Mesenchymal stem cell (in vitro differentiated cells and primary cell): ENCODE measurements around the gene POFUT2.

ENCODE experiments used
- DNase-seq: peaks from one replicate; pipeline ENCODE4 v3.0.0-alpha.2; 2013
- H2AFZ ChIP-seq: one replicate; pipeline ENCODE4 v1.6.1; 2013; ENCODE audit warnings: low read depth, mild to moderate bottlenecking, control low read depth, inconsistent platforms, low read length, moderate library complexity
- H2AK5ac ChIP-seq: 2 replicates; pipeline ENCODE4 v1.6.1; 2013; ENCODE audit warnings: low read length, moderate library complexity, mild to moderate bottlenecking, inconsistent platforms; ENCODE audit not compliant: severe bottlenecking
- H2BK120ac ChIP-seq: one replicate; pipeline ENCODE4 v1.6.1; 2013; ENCODE audit warnings: low read depth, mild to moderate bottlenecking, inconsistent platforms, low read length, moderate library complexity
- H2BK12ac ChIP-seq, 2 experiments: one replicate each; pipeline ENCODE4 v1.6.1; 2013; ENCODE audit warnings: inconsistent platforms in 2 of 2, low read length in 2 of 2, mild to moderate bottlenecking in 2 of 2, moderate library complexity in 2 of 2, control low read depth in 1 of 2
- H2BK15ac ChIP-seq: one replicate; pipeline ENCODE4 v1.6.1; 2013; ENCODE audit warnings: mild to moderate bottlenecking, low read depth, inconsistent platforms; ENCODE audit not compliant: poor library complexity, severe bottlenecking
- H2BK5ac ChIP-seq: 2 replicates; pipeline ENCODE4 v1.6.1; 2013; ENCODE audit warnings: low read depth, mild to moderate bottlenecking, low read length, control low read depth, inconsistent platforms; ENCODE audit not compliant: poor library complexity, severe bottlenecking
- H3K14ac ChIP-seq, 2 experiments: one replicate each; pipeline ENCODE4 v1.6.1; 2013; ENCODE audit warnings: inconsistent platforms in 2 of 2, low read length in 2 of 2, control low read depth in 1 of 2, mild to moderate bottlenecking in 1 of 2, moderate library complexity in 1 of 2
- H3K18ac ChIP-seq, 2 experiments: one replicate each; pipeline ENCODE4 v1.6.1; 2013; ENCODE audit warnings: inconsistent platforms in 2 of 2, low read length in 2 of 2, control low read depth in 1 of 2, low read depth in 1 of 2, mild to moderate bottlenecking in 1 of 2
- H3K23ac ChIP-seq, 2 experiments: one replicate each; pipeline ENCODE4 v1.6.1; 2013; ENCODE audit warnings: inconsistent platforms in 2 of 2, low read length in 2 of 2, mild to moderate bottlenecking in 2 of 2, moderate library complexity in 2 of 2, control low read depth in 1 of 2
- H3K27ac ChIP-seq: 2 replicates; pipeline ENCODE4 v1.5.1; 2013; ENCODE audit warnings: mild to moderate bottlenecking, moderate library complexity, low read length, control low read depth, inconsistent platforms; ENCODE audit not compliant: poor library complexity, severe bottlenecking
- H3K27me3 ChIP-seq, 2 experiments: 2 replicates each; pipeline versions ENCODE4 v1.6.1 to v1.7.0; 2013; ENCODE audit warnings: low read length in 2 of 2, mild to moderate bottlenecking in 2 of 2, moderate library complexity in 2 of 2, control low read depth in 1 of 2, inconsistent platforms in 1 of 2; ENCODE audit not compliant: control insufficient read depth in 1 of 2, insufficient read depth in 1 of 2
- H3K36me3 ChIP-seq, 2 experiments: 2 replicates each; pipeline versions ENCODE4 v1.6.1 to v1.7.0; 2013; ENCODE audit warnings: low read length in 2 of 2, control low read depth in 1 of 2, inconsistent platforms in 1 of 2, low read depth in 1 of 2, mild to moderate bottlenecking in 1 of 2; ENCODE audit not compliant: insufficient read depth in 2 of 2, control insufficient read depth in 1 of 2
- H3K4ac ChIP-seq, 2 experiments: one replicate each; pipeline ENCODE4 v1.6.1; 2013; ENCODE audit warnings: inconsistent platforms in 2 of 2, low read length in 2 of 2, mild to moderate bottlenecking in 2 of 2, moderate library complexity in 2 of 2, control low read depth in 1 of 2, low read depth in 1 of 2
- H3K4me1 ChIP-seq: 2 replicates; pipeline ENCODE4 v1.6.1; 2013; ENCODE audit warnings: low read depth, low read length, control low read depth; ENCODE audit not compliant: control insufficient read depth, insufficient read depth
- H3K4me2 ChIP-seq: 2 replicates; pipeline ENCODE4 v1.6.1; 2013; ENCODE audit warnings: low read length, mild to moderate bottlenecking, inconsistent platforms; ENCODE audit not compliant: poor library complexity, severe bottlenecking
- H3K4me3 ChIP-seq, 2 experiments: 2 replicates each; pipeline versions ENCODE4 v1.5.1 to v1.7.0; 2013; ENCODE audit warnings: low read length in 2 of 2, mild to moderate bottlenecking in 2 of 2, control low read depth in 1 of 2, low read depth in 1 of 2; ENCODE audit not compliant: insufficient read depth in 1 of 2
- H3K79me1 ChIP-seq: replicated peaks from 2 replicates; pipeline ENCODE4 v1.6.1; 2013; ENCODE audit warnings: mild to moderate bottlenecking, control low read depth, low read length, inconsistent platforms; ENCODE audit not compliant: poor library complexity, severe bottlenecking
- H3K9ac ChIP-seq: 2 replicates; pipeline ENCODE4 v1.7.0; 2013; ENCODE audit warnings: mild to moderate bottlenecking, low read length, moderate library complexity
- H3K9me3 ChIP-seq: 2 replicates; pipeline ENCODE4 v1.7.0; 2013; ENCODE audit warnings: mild to moderate bottlenecking, low read length; ENCODE audit not compliant: control insufficient read depth
- H4K8ac ChIP-seq: one replicate; pipeline ENCODE4 v1.6.1; 2013; ENCODE audit warnings: inconsistent platforms, mild to moderate bottlenecking, low read length, moderate library complexity
- H4K91ac ChIP-seq: one replicate; pipeline ENCODE4 v1.6.1; 2013; ENCODE audit warnings: mild to moderate bottlenecking, low read length, inconsistent platforms
- whole genome bisulfite sequencing: methylation state at CpG from one replicate; pipeline ENCODE4 v1.1.7; 2013; ENCODE audit warnings: mixed read lengths; 5-methylcytosine and 5-hydroxymethylcytosine counted together

POFUT2 gene

DNA sequence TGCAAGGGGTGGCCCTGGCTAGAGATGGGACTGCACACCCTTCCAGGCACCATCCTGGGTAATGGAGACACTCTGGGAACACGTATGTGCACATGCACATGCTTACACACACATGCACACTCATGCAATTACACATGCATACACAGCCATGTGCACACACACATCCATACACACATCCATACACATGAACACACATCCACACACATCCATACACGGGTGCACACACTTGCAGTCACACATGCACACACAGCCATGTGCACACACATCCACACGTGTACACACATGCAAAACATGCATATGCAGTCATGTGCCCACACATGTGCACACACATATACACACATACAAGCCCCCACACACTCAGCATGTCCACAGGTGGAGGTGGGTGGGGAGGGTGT is 22.3 kb upstream of the POFUT2 start:
- Histone ChIP-seq H2AFZ (no peak overlapping the region), H3K36me3 (no peaks in the 10 kb centered on the region), H3K4me1 (peaks cover 48% of the 10 kb centered on the region), H3K9ac (no peak overlapping the region), H4K8ac (peak overlapping the region; percentile 89), H2AK5ac (no peak overlapping the region), H3K18ac (peak overlapping the region; percentile 83 to 86), H3K4ac (peak overlapping the region; percentile 2 to 48), H3K23ac (no peak overlapping the region), H4K91ac (peak overlapping the region; percentile 31), H3K14ac (peak overlapping the region in 1 of 2 experiments; percentile 27), H3K9me3 (no peaks in the 10 kb centered on the region), H2BK12ac (peak overlapping the region; percentile 2 to 83), H3K79me1 (no peaks in the 10 kb centered on the region), H3K4me3 (no peak overlapping the region), H3K27ac (no peak overlapping the region), H2BK5ac (no peak overlapping the region), H2BK15ac (no peak overlapping the region), H2BK120ac (peak overlapping the region; percentile 85), H3K27me3 (peaks cover 0 to 11% of the 10 kb centered on the region in 2 experiments), H3K4me2 (no peak overlapping the region)
- WGBS: 85% methylated on average over 3 of the region's 3 CpGs
- no peak for DNase-seq

DNA sequence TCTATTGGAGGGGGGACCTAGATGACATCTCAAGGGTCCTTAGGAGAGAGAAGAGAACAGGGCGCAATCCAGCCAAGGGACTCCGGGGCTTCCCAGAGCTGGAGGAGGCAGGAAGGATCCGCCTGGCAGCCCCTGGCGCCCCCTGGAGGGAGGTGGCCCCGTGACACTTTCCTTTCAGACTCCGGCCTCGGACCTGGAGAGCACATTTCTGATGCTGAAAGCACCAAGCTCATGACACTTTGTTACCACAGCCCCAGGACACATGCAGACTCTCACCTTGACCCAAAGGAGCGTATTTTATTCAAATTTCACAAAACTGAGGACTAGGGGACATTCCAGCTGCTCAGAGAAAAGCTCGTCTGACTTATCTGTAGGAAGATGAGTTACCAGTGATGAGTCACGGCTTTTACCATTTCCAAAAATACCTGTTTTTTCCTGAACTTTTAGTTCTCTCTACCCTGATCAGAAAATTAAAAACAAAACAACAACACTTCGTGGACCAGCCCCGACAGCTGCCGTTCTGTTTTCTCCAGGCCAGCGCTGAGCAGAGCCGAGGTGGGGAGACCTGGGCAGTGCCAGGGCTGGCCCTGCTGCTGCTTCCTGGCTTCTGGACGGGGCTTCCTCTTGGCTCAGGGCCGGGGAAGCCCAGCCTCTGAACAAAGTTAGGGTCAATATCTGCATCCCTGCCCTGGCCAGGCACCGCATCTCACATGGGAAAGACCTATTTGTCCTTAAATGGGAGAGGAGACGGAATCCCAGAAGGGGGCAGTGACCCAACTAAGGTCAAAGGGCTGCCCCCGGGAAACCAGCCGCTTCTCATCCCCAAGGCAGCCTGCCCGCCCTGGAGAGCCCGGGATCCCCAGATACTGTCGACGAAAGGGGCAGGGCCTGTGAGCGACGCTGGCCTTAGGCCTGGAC is 21.6 kb upstream of the POFUT2 start:
- peak overlapping the region in 1 of 2 experiments; percentile 46 for H3K23ac ChIP-seq
- H3K79me1 ChIP-seq: no peaks in the 10 kb centered on the region
- H2BK15ac ChIP-seq: peak overlapping the region; percentile 30
- peak overlapping the region; percentile 98 for H4K91ac ChIP-seq
- H2BK120ac ChIP-seq: peak overlapping the region; percentile 90
- peak overlapping the region; percentile 96 to 98 for H3K4ac ChIP-seq
- peak overlapping the region; percentile 83 to 99 for H2BK12ac ChIP-seq
- H4K8ac ChIP-seq: peak overlapping the region; percentile 97
- H3K18ac ChIP-seq: peak overlapping the region; percentile 83 to 97
- peak overlapping the region in 1 of 2 experiments; percentile 31 for H3K4me3 ChIP-seq
- peaks cover 52% of the 10 kb centered on the region for H3K4me1 ChIP-seq
- H3K27ac ChIP-seq: peak overlapping the region; percentile 84
- peak overlapping the region in 1 of 2 experiments; percentile 27 for H3K14ac ChIP-seq
- peak overlapping the region; percentile 1 for H3K4me2 ChIP-seq
- 43% methylated on average over 27 of the region's 27 CpGs for WGBS
- peak overlapping the region; percentile 64 for H3K9ac ChIP-seq
- peak; percentile 90 for DNase-seq
- H2BK5ac ChIP-seq: peak overlapping the region; percentile 45
- H3K9me3 ChIP-seq: no peaks in the 10 kb centered on the region
- no peak overlapping the region for H2AFZ ChIP-seq
- H2AK5ac ChIP-seq: peak overlapping the region; percentile 50
- H3K36me3 ChIP-seq: no peaks in the 10 kb centered on the region
- peaks cover 0 to 11% of the 10 kb centered on the region in 2 experiments for H3K27me3 ChIP-seq

DNA sequence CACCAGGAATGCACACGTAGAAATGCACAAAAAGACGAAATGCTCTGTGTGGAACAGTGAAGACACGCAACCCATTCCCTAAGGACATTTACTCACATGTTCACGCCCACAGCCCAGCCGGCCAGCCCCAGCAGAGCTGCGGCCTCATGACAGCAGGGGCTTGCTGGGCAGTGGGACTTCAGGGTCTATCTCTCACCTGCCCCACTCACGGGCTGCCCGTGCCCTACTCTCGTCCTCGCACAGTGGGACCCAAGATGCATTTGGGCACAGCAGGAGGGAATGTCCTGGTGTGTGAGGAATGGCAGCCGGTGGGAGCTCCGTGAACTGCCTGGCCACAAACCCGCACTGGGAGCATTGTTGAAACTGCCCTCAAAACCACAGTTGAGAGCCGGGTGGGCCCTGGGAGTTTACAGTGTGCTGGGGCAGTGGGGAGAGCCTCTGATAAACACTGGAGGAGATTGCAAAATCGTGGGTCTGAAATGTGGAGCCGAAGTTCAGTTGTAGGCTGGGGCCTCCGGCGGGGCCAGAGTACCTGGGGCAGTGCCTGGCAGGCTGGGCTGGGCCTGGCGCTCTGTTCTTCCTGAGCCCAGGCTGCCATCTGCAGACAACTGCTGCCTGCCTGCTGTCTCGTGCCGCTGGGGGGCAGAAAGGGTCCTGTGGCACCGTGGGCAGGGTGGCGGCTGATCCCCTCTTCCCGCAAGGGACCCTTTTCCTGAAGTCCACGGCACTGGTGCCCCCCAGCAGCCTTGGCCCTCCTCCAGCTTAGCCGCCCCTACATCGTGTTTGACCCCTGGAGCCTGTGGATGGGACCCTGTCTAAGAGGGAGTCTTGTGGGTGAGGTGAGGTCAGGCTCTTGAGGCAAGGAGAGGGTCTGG is 20.7 kb upstream of the POFUT2 start:
- Histone ChIP-seq H3K9ac (peak overlapping the region; percentile 64), H3K27me3 (peaks cover 0 to 7% of the 10 kb centered on the region in 2 experiments), H4K8ac (peak overlapping the region; percentile 97), H2AFZ (no peak overlapping the region), H2BK12ac (peak overlapping the region; percentile 88 to 99), H2BK120ac (peak overlapping the region; percentile 90), H2AK5ac (peak overlapping the region; percentile 50), H3K79me1 (no peaks in the 10 kb centered on the region), H2BK5ac (peak overlapping the region; percentile 26), H3K4me2 (peak overlapping the region; percentile 24), H3K9me3 (no peaks in the 10 kb centered on the region), H3K23ac (peak overlapping the region in 1 of 2 experiments; percentile 66), H3K4me3 (peak overlapping the region in 1 of 2 experiments; percentile 31), H3K36me3 (no peaks in the 10 kb centered on the region), H3K27ac (peak overlapping the region; percentile 84), H3K4ac (peak overlapping the region; percentile 96 to 98), H3K14ac (peak overlapping the region in 1 of 2 experiments; percentile 86), H3K18ac (peak overlapping the region; percentile 83 to 98), H3K4me1 (peaks cover 53% of the 10 kb centered on the region), H4K91ac (peak overlapping the region; percentile 98), H2BK15ac (peak overlapping the region; percentile 30)
- 48% methylated on average over 27 of the region's 27 CpGs for WGBS
- DNase-seq: peak; percentile 97
